Stimulated activated CD4-positive, alpha-beta T cell treated with anti-CD3 and anti-CD28 coated beads, Interleukin-15, amount 100 ng/mL, for 24 hours (primary cell): ENCODE results near the gene ZNF354B.
A peak's percentile ranks its signal among the peaks of the same experiment; 100 is the strongest.
"Not testable (repeated sequence)": the region's sequence is repeated elsewhere in the genome, so short reads cannot be mapped to it uniquely, and the experiment has no call there.

ENCODE experiments used
- DNase-seq: peaks from one replicate; pipeline ENCODE4 v3.0.0-alpha.2; 2020

Gene ZNF354B

GRCh38 chr5:178859625-178860521 is at the start of gene ZNF354B:
Gene ZNF354B (plus strand): TSS chr5:178859953. CDS start chr5:178861048, 1,095 bp downstream.
- peak; percentile 89 for DNase-seq

GRCh38 chr5:178817506-178817905 is 42.2 kb upstream of the ZNF354B start:
- DNase-seq = no peak

GRCh38 chr5:178818094-178818493 is 41.7 kb upstream of the ZNF354B start:
- no peak for DNase-seq

- no peak for DNase-seq
Measured at GRCh38 chr5:178820001-178820400, 39.8 kb upstream of the ZNF354B start.

- no peak for DNase-seq
Measured at GRCh38 chr5:178825444-178825843, 34.3 kb upstream of the ZNF354B start.

GRCh38 chr5:178826216-178826615 is 33.5 kb upstream of the ZNF354B start:
- DNase-seq = no peak

GRCh38 chr5:178827636-178828035 is 32.1 kb upstream of the ZNF354B start:
- no peak for DNase-seq

GRCh38 chr5:178831049-178831448 is 28.7 kb upstream of the ZNF354B start:
- no peak for DNase-seq

- no peak for DNase-seq
Measured at GRCh38 chr5:178832618-178833201, 27.0 kb upstream of the ZNF354B start.

- no peak for DNase-seq
Measured at GRCh38 chr5:178836628-178837027, 23.1 kb upstream of the ZNF354B start.

GRCh38 chr5:178838695-178839318 is 20.9 kb upstream of the ZNF354B start:
- DNase-seq = not testable (repeated sequence)

- peak; percentile 63 for DNase-seq
Measured at GRCh38 chr5:178839319-178839704, 20.4 kb upstream of the ZNF354B start.

GRCh38 chr5:178840399-178840798 is 19.4 kb upstream of the ZNF354B start:
- not testable (repeated sequence) for DNase-seq

- DNase-seq = no peak
Measured at GRCh38 chr5:178849316-178849715, 10.4 kb upstream of the ZNF354B start.

- no peak for DNase-seq
Measured at GRCh38 chr5:178851951-178852350, 7.8 kb upstream of the ZNF354B start.

GRCh38 chr5:178854284-178854683 is 5.5 kb upstream of the ZNF354B start:
- DNase-seq = no peak

GRCh38 chr5:178860615-178861014 is 862 bp downstream of the ZNF354B start:
- DNase-seq = not testable (repeated sequence)

- DNase-seq = no peak
Measured at GRCh38 chr5:178861627-178862026, 1.9 kb downstream of the ZNF354B start.

- DNase-seq = no peak
Measured at GRCh38 chr5:178866946-178867345, 7.2 kb downstream of the ZNF354B start.

GRCh38 chr5:178869577-178869976 is 9.8 kb downstream of the ZNF354B start:
- DNase-seq = no peak

GRCh38 chr5:178870411-178870810 is 10.7 kb downstream of the ZNF354B start:
- DNase-seq = no peak

GRCh38 chr5:178872302-178872701 is 12.5 kb downstream of the ZNF354B start:
- no peak for DNase-seq

- not testable (repeated sequence) for DNase-seq
Measured at GRCh38 chr5:178883115-178883694, 23.5 kb downstream of the ZNF354B start.
